Fibroblast of gingiva (primary cell): ENCODE results near the gene RGMB.

Experiments used
- DNase-seq: peaks from one replicate; pipeline ENCODE4 v3.0.0-alpha.2; 2011; ENCODE audit warnings: low read depth

The RGMB gene

DNA sequence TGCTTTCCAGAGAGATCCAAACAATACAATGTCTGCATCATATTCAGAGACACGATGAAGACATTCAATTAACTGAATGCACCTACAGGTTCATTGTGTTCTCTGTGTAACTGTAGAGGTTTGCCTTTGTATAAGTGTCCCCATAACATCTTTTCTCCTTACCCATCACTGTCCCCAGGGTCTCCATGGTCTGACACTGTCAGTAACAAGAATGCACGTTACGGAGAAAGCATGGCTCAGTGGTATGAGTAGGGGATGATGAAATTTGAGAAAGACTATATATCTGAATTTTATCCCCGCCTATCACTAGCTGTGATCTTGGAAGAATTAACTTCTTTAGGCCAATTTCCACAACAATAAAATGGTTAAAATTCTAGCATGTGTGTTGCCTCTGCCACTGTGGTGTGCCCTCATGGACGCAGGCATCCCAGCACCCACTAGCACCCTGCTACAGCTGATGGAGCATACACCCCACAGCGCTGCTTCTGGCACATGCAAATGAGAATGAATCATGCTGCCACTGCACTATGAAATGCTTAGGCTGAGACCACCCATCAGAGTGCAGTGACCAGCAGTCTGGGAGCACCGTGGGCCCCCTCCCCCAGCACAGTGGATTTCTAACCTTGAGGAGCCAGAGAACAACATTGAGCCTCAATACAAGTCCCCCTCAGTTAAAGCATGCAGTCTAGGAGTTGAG, 54.3 kb downstream of the RGMB start:
- DNase-seq = no peak

- DNase-seq = no peak
These were observed 62.7 kb downstream of the RGMB start for GRCh38 chr5:98836175-98836574.

DNA sequence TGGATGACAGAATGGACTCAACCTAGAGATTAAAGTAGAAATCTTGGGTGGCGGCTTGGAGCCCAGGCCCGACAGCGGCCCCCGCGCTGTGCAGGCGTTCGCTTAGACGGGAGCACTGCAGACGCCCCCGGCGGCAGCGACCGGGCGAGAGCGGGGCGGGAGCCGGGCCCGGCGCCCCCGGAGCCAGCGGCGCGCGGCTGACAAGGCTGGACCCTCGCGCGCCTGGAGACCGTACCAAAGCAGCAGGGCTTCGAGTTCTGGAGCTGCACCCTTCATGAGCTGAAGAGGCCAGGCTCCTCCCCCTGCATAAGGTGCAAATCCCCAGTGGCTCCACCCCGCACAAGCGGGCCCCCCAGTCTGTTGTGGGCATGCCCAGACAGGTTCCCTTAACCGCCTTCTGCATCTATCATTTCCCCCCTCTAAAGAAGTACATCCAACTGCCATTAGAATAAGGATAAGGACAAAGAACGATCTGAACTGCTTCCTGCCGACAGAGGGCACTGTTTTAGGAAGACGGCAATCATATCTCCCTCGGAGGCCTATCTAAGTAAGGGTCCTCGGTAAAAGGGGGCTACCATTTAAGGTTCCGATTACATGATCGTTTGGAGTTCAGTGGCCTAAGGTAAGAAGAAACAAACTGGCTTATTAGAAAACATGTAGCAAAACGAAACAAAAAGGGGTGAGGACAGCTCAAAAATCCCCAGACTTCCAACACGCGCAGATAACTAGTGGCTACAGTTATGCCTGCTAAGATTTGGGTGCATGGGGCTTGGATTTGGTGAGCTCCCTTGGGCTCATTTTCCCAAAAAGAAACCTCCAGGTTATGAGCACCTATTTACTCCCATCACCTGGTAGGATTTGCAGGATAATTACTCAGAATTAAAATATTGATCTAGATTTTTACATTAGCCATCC, 66.3 kb downstream of the RGMB start:
- no peak for DNase-seq

GRCh38 chr5:98840946-98841345, 67.5 kb downstream of the RGMB start:
- peak; percentile 64 for DNase-seq

- DNase-seq = no peak
These were observed 70.0 kb downstream of the RGMB start for GRCh38 chr5:98843481-98843880.

DNA sequence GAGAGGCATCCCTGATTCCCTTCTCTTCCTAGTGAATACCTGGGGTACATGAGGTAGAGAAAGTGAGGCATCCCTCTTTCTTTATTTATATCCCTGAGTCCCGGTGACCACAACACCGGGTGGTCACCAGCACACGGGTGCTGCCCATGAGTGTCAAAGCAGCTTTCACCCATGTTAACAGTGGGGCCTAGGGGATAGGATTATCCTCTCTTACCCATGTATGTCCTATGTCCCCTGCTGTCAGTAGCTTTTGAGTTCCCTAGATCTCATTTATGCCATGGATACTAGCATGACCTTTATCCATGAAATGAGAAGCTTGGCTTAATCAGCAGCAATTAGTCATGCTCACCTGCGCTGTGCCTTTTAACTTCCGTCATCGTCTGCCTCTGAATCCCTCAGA, 71.4 kb downstream of the RGMB start:
- DNase-seq = no peak

GRCh38 chr5:98845878-98846277, 72.4 kb downstream of the RGMB start:
- DNase-seq = no peak
